CD14-positive monocyte (primary cell): Measurements from ENCODE around the gene MOXD1. TPM values are rescaled to one million over a fixed set of nuclear protein-coding genes. Genes with fewer than 3 reads are reported as not detected.

Experiments used
- DNase-seq, 3 donors: peaks; one replicate each; pipeline ENCODE4 v3.0.0-alpha.2; 2011 to 2022
- H2AFZ ChIP-seq: 2 replicates; pipeline ENCODE4 v1.6.0; 2012; ENCODE audit warnings: mild to moderate bottlenecking, low read depth, low read length, inconsistent platforms; ENCODE audit not compliant: insufficient read depth, poor library complexity, severe bottlenecking
- H3K27ac ChIP-seq, 2 donors: 1 replicate in 1 of 2; 2 replicates in 1 of 2; pipeline ENCODE4 v1.5.1; 2012 to 2013; ENCODE audit warnings: low read length in 2 of 2, control low read depth in 1 of 2, inconsistent platforms in 1 of 2, low read depth in 1 of 2, mild to moderate bottlenecking in 1 of 2
- H3K27me3 ChIP-seq, 2 donors: one replicate each; pipeline versions ENCODE4 v1.6.0 to v1.6.1; 2011 to 2013; ENCODE audit warnings: low read length in 2 of 2; ENCODE audit not compliant: control insufficient read depth in 2 of 2, insufficient read depth in 2 of 2
- H3K36me3 ChIP-seq, 2 donors: replicated peaks in 1 of 2; 1 replicate in 1 of 2; 2 replicates in 1 of 2; pipeline versions ENCODE4 v1.5.1 to v1.6.1; 2012 to 2013; ENCODE audit warnings: low read length in 2 of 2, control low read depth in 1 of 2, inconsistent platforms in 1 of 2, mild to moderate bottlenecking in 1 of 2; ENCODE audit not compliant: insufficient read depth in 2 of 2, control insufficient read depth in 1 of 2
- H3K4me1 ChIP-seq, 2 donors: 1 replicate in 1 of 2; 2 replicates in 1 of 2; pipeline versions ENCODE4 v1.5.1 to v1.6.1; 2012 to 2013; ENCODE audit warnings: low read length in 2 of 2, control low read depth in 1 of 2, inconsistent platforms in 1 of 2, mild to moderate bottlenecking in 1 of 2, moderate library complexity in 1 of 2; ENCODE audit not compliant: insufficient read depth in 2 of 2, control insufficient read depth in 1 of 2
- H3K4me2 ChIP-seq: replicated peaks from 2 replicates; pipeline ENCODE3; 2012; ENCODE audit warnings: low read length, moderate library complexity, mild to moderate bottlenecking; ENCODE audit not compliant: poor library complexity, severe bottlenecking; ENCODE audit errors: extremely low read depth
- H3K4me3 ChIP-seq, 3 experiments: fragments of 200-600 bp in 1 of 3; sonication (generic) in 1 of 3; replicated peaks in 1 of 3; 1 replicate in 2 of 3; 2 replicates in 1 of 3; pipeline ENCODE4 v1.5.1; 2011 to 2013; ENCODE audit warnings: low read length in 3 of 3, mild to moderate bottlenecking in 3 of 3, control low read depth in 2 of 3, low read depth in 2 of 3, inconsistent platforms in 1 of 3, moderate library complexity in 1 of 3
- H3K79me2 ChIP-seq: 2 replicates; pipeline ENCODE4 v1.6.0; 2012; ENCODE audit warnings: mild to moderate bottlenecking, control low read depth, inconsistent platforms, low read length, moderate library complexity; ENCODE audit not compliant: insufficient read depth
- H3K9ac ChIP-seq: 2 replicates; pipeline ENCODE4 v1.6.0; 2017; ENCODE audit warnings: low read length, mild to moderate bottlenecking; ENCODE audit not compliant: insufficient read depth, poor library complexity, severe bottlenecking
- H3K9me3 ChIP-seq, 2 donors: replicated peaks in 1 of 2; 1 replicate in 1 of 2; 2 replicates in 1 of 2; pipeline versions ENCODE4 v1.5.1 to v1.6.1; 2012 to 2013; ENCODE audit warnings: low read length in 2 of 2, control low read depth in 1 of 2; ENCODE audit not compliant: control insufficient read depth in 1 of 2, insufficient read depth in 1 of 2
- H4K20me1 ChIP-seq: 2 replicates; pipeline ENCODE4 v1.6.0; 2012; ENCODE audit warnings: mild to moderate bottlenecking, low read length, control low read depth, moderate library complexity; ENCODE audit not compliant: insufficient read depth
- H3K27ac Mint-ChIP-seq, 7 donors: one replicate each; pipeline ENCODE4 v1.8.0; 2020; ENCODE audit warnings: mild to moderate bottlenecking in 7 of 7, mixed read lengths in 7 of 7, moderate library complexity in 6 of 7, inconsistent platforms in 2 of 7
- H3K27me3 Mint-ChIP-seq, 3 donors: one replicate each; pipeline ENCODE4 v1.8.0; 2021 to 2022; ENCODE audit warnings: low read depth in 3 of 3, mild to moderate bottlenecking in 3 of 3, mixed read lengths in 3 of 3, moderate library complexity in 3 of 3, inconsistent platforms in 1 of 3
- H3K36me3 Mint-ChIP-seq, 2 donors: one replicate each; pipeline ENCODE4 v1.8.0; 2020; ENCODE audit warnings: mixed read lengths in 2 of 2, inconsistent platforms in 1 of 2, mild to moderate bottlenecking in 1 of 2
- H3K4me1 Mint-ChIP-seq: one replicate; pipeline ENCODE4 v1.8.0; 2020; ENCODE audit warnings: mild to moderate bottlenecking, mixed read lengths
- H3K4me3 Mint-ChIP-seq, 2 donors: one replicate each; pipeline ENCODE4 v1.8.0; 2020; ENCODE audit warnings: mild to moderate bottlenecking in 2 of 2, mixed read lengths in 2 of 2, moderate library complexity in 1 of 2
- H3K9me3 Mint-ChIP-seq, 7 donors: one replicate each; pipeline ENCODE4 v1.8.0; 2020 to 2022; ENCODE audit warnings: mixed read lengths in 7 of 7, mild to moderate bottlenecking in 6 of 7, moderate library complexity in 6 of 7, inconsistent platforms in 2 of 7
- CTCF ChIP-seq: fragments of 200-600 bp; IDR thresholded peaks from one replicate; pipeline ENCODE4 v1.8.0; 2022; ENCODE audit warnings: antibody characterized with exemption, mild to moderate bottlenecking
- WGBS: methylation state at CpG from one replicate; pipeline ENCODE4 v1.1.5; 2013; ENCODE audit warnings: missing lambda C conversion rate; ENCODE audit not compliant: insufficient coverage; 5-methylcytosine and 5-hydroxymethylcytosine counted together
- intact Hi-C, 2 donors: fragments of 100-400 bp; cut with micrococcal nuclease; formaldehyde crosslinking; loops; one replicate each; pipeline versions ENCODE4 v1.15.0 to v1.15.1; 2023
- polyA plus RNA-seq, 3 donors: library from polyadenylated mRNA; depleted of rRNA in 1 of 3; unstranded in 2 of 3; stranded (reverse) in 1 of 3; fragments of 300-500 nt in 2 of 3; fragments of >200 nt in 1 of 3; fragmentation: Illumina TruSeq in 2 of 3; gene quantifications; 1 replicate in 2 of 3; 2 replicates in 1 of 3; pipeline ENCODE4 v1.2.3, GENCODE V29; 2012 to 2021

Gene MOXD1
- polyA plus RNA-seq, 3 donors: not detected

GRCh38 chr6:132287101-132287500 is 114.2 kb downstream of the MOXD1 start:
- no peak overlapping the region for H3K27ac Mint-ChIP-seq

GRCh38 chr6:132286298-132287019 is 114.8 kb downstream of the MOXD1 start:
- H3K27ac Mint-ChIP-seq: no peak overlapping the region
- intact Hi-C loops: no loop called here
- no peaks in the 10 kb centered on the region for H4K20me1 ChIP-seq
- H3K27me3 ChIP-seq: no peaks in the 10 kb centered on the region
- peak in 1 of 3 donors; percentile 7 for DNase-seq
- no peaks in the 10 kb centered on the region for H3K9me3 ChIP-seq
- no peak for TF ChIP-seq CTCF
- H3K9ac ChIP-seq: no peak overlapping the region
- H3K79me2 ChIP-seq: no peaks in the 10 kb centered on the region
- no peak overlapping the region for H2AFZ ChIP-seq
- H3K9me3 Mint-ChIP-seq: no peaks in the 10 kb centered on the region
- WGBS: 34% methylated on average over 2 of the region's 5 CpGs
- no peak overlapping the region for H3K27ac ChIP-seq
- H3K4me1 ChIP-seq: no peaks in the 10 kb centered on the region
- no peak overlapping the region for H3K4me3 ChIP-seq
- H3K4me1 Mint-ChIP-seq: no peaks in the 10 kb centered on the region
- H3K36me3 ChIP-seq: no peaks in the 10 kb centered on the region
- no peaks in the 10 kb centered on the region for H3K36me3 Mint-ChIP-seq
- H3K4me2 ChIP-seq: no peak overlapping the region
- peaks cover 2 to 12% (median 3%) of the 10 kb centered on the region in 3 donors for H3K27me3 Mint-ChIP-seq
- H3K4me3 Mint-ChIP-seq: no peak overlapping the region

More at GRCh38 chr6:132287101-132287500, 114.2 kb downstream of the MOXD1 start:
- H3K4me1 ChIP-seq: no peaks in the 10 kb centered on the region
- no peaks in the 10 kb centered on the region for H3K36me3 ChIP-seq
- DNase-seq: no peak
- Mint-ChIP-seq H3K36me3 (no peaks in the 10 kb centered on the region), H3K27me3 (peaks cover 2 to 12% (median 3%) of the 10 kb centered on the region in 3 donors), H3K9me3 (no peaks in the 10 kb centered on the region), H3K4me1 (no peaks in the 10 kb centered on the region), H3K4me3 (no peak overlapping the region)
- no peak overlapping the region for H2AFZ ChIP-seq
- no peak overlapping the region for H3K9ac ChIP-seq
- H3K79me2 ChIP-seq: no peaks in the 10 kb centered on the region
- WGBS: 40% methylated on average over 1 of the region's 1 CpG
- H4K20me1 ChIP-seq: no peaks in the 10 kb centered on the region
- H3K27ac ChIP-seq: no peak overlapping the region
- no peak overlapping the region for H3K4me2 ChIP-seq
- no peaks in the 10 kb centered on the region for H3K9me3 ChIP-seq
- TF ChIP-seq CTCF: no peak
- H3K4me3 ChIP-seq: no peak overlapping the region
- no peaks in the 10 kb centered on the region for H3K27me3 ChIP-seq
- intact Hi-C loops: no loop called here
